ENCODE measurements around the gene IGF1R. TPM values are rescaled to one million over a fixed set of nuclear protein-coding genes. Genes with fewer than 3 reads are reported as not detected.
A peak's percentile ranks its signal among the peaks of the same experiment; 100 is the strongest.

The IGF1R gene
- total RNA-seq, 2 donors from 2014 or later = 35.0 to 37.0 TPM

DNA sequence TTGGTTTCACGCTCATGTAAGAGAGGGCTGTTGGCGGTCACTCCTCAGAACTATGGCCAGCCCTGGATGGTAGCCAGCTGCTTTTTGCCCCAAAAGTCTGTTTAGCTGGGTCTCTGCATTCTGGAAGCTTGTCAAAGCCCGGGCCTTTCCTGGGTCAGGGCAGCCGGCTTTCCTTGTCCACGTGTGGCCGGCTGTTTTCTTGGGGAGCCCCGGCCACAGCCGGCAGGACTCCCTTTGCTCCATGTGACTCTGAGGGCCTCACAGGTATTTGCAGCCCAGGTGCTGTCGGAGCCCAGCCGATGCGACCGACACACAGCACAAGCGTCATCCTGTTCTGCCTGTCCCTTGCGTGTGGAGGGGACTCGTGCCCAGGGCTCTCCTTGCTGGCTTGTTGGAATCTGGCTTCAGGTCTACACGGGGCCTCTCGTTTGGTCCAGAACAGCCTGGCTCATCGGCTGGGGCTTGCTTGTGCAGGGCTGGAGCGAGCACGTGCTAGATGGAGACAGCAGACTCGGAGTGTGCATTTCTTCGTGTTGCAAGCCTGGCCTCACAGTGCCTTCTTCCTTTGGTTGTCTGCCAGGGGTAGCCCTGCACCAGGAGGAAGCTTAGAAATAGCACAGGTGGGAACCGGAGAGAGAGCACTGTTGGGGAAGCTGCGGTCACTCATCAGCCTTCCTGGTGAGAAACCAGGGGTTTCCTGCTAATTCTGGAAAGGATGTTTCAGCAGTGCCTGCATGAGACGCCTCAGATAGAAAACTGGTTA, 307.8 kb downstream of the IGF1R start:
- intact Hi-C loops (cut with DNase I) = no loop called here
- DNase-seq = no peak
- Histone ChIP-seq H3K9me3 (no peaks in the 10 kb centered on the region), H3K4me1 (no peaks in the 10 kb centered on the region), H3K36me3 (no peaks in the 10 kb centered on the region), H3K4me3 (no peak overlapping the region), H3K9ac (ENCODE audit: low read depth in 2 of 2, low read length in 2 of 2) (no peak overlapping the region), H3K27me3 (no peaks in the 10 kb centered on the region), H3K27ac (peak overlapping the region; percentile 17)
- TF ChIP-seq CTCF (IDR thresholded peaks at IDR 0.05) = no peak

GRCh38 chr15:98956796-98957553, 308.6 kb downstream of the IGF1R start:
- Histone ChIP-seq H3K4me3 (no peak overlapping the region), H3K4me1 (no peaks in the 10 kb centered on the region), H3K27ac (no peak overlapping the region), H3K9me3 (no peaks in the 10 kb centered on the region), H3K36me3 (no peaks in the 10 kb centered on the region), H3K27me3 (no peaks in the 10 kb centered on the region), H3K9ac (ENCODE audit: low read depth in 2 of 2, low read length in 2 of 2) (no peak overlapping the region)
- no peak for TF ChIP-seq CTCF (IDR thresholded peaks at IDR 0.05)
- DNase-seq = no peak
- intact Hi-C loops (cut with DNase I) = no loop called here

GRCh38 chr15:98957655-98958054, 309.3 kb downstream of the IGF1R start:
- Histone ChIP-seq H3K27ac (no peak overlapping the region), H3K27me3 (no peaks in the 10 kb centered on the region), H3K9me3 (no peaks in the 10 kb centered on the region), H3K4me1 (no peaks in the 10 kb centered on the region), H3K4me3 (no peak overlapping the region), H3K36me3 (no peaks in the 10 kb centered on the region), H3K9ac (ENCODE audit: low read depth in 2 of 2, low read length in 2 of 2) (no peak overlapping the region)
- no peak for TF ChIP-seq CTCF (IDR thresholded peaks at IDR 0.05)
- intact Hi-C loops (cut with DNase I) = no loop called here
- no peak for DNase-seq

DNA sequence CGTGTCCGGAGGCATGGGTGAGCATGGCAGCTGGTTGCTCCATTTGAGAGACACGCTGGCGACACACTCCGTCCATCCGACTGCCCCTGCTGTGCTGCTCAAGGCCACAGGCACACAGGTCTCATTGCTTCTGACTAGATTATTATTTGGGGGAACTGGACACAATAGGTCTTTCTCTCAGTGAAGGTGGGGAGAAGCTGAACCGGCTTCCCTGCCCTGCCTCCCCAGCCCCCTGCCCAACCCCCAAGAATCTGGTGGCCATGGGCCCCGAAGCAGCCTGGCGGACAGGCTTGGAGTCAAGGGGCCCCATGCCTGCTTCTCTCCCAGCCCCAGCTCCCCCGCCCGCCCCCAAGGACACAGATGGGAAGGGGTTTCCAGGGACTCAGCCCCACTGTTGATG, 309.7 kb downstream of the IGF1R start:
- TF ChIP-seq CTCF (IDR thresholded peaks at IDR 0.05) = no peak
- Histone ChIP-seq H3K4me3 (no peak overlapping the region), H3K27me3 (no peaks in the 10 kb centered on the region), H3K27ac (no peak overlapping the region), H3K4me1 (no peaks in the 10 kb centered on the region), H3K36me3 (no peaks in the 10 kb centered on the region), H3K9me3 (no peaks in the 10 kb centered on the region), H3K9ac (ENCODE audit: low read depth in 2 of 2, low read length in 2 of 2) (no peak overlapping the region)
- intact Hi-C loops (cut with DNase I) = no loop called here
- no peak for DNase-seq

DNA sequence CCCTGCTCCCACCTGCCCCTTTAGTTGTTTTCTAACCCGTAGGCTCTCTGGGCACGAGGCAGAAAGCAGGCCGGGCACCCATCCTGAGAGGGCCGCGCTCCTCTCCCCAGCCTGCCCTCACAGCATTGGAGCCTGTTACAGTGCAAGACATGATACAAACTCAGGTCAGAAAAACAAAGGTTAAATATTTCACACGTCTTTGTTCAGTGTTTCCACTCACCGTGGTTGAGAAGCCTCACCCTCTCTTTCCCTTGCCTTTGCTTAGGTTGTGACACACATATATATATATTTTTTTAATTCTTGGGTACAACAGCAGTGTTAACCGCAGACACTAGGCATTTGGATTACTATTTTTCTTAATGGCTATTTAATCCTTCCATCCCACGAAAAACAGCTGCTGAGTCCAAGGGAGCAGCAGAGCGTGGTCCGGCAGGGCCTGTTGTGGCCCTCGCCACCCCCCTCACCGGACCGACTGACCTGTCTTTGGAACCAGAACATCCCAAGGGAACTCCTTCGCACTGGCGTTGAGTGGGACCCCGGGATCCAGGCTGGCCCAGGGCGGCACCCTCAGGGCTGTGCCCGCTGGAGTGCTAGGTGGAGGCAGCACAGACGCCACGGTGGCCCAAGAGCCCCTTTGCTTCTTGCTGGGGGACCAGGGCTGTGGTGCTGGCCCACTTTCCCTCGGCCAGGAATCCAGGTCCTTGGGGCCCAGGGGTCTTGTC, 310.7 kb downstream of the IGF1R start:
- no peaks in the 10 kb centered on the region for H3K27me3 ChIP-seq
- no peaks in the 10 kb centered on the region for H3K36me3 ChIP-seq
- intact Hi-C loops (cut with DNase I) = no loop called here
- H3K4me1 ChIP-seq = no peaks in the 10 kb centered on the region
- H3K27ac ChIP-seq = no peak overlapping the region
- no peak overlapping the region for H3K9ac ChIP-seq (ENCODE audit: low read depth in 2 of 2, low read length in 2 of 2)
- no peak overlapping the region for H3K4me3 ChIP-seq
- no peak for DNase-seq
- no peaks in the 10 kb centered on the region for H3K9me3 ChIP-seq
- no peak for TF ChIP-seq CTCF (IDR thresholded peaks at IDR 0.05)

Measured in colonic mucosa (tissue), 4 donors.